B cell (primary cell): ENCODE results near the gene OR11H7. TPM values are rescaled to one million over a fixed set of nuclear protein-coding genes. Genes with fewer than 3 reads are reported as not detected.
"Not testable (repeated sequence)": the region's sequence is repeated elsewhere in the genome, so short reads cannot be mapped to it uniquely, and the experiment has no call there.

Experiments used
- ATAC-seq: fragments of 200-7000 bp; cut with Tn5 transposase; one replicate; pipeline ENCODE4 v1.10.0; 2021; ENCODE audit warnings: low read depth, mild to moderate bottlenecking, moderate number of reproducible peaks, moderate library complexity
- CTCF ChIA-PET: fragments of 350-600 bp; sonication (Branson Sonifier 250); formaldehyde crosslinking; loops from one replicate; lab custom pipeline; 2021; ENCODE audit warnings: antibody characterized with exemption, inconsistent platforms; lab: Charles Lee
- POLR2A ChIA-PET: fragments of 350-600 bp; sonication (Branson Sonifier 250); formaldehyde crosslinking; loops from one replicate; lab custom pipeline; 2021; ENCODE audit warnings: antibody characterized with exemption; lab: Charles Lee
- DNase-seq: peaks from one replicate; pipeline ENCODE4 v3.0.0; 2013
- H2AFZ ChIP-seq: 2 replicates; pipeline ENCODE4 v1.6.1; 2012; ENCODE audit warnings: mild to moderate bottlenecking, low read depth, low read length; ENCODE audit not compliant: insufficient read depth, poor library complexity, severe bottlenecking
- H3K27ac ChIP-seq, 2 donors: 1 replicate in 1 of 2; 2 replicates in 1 of 2; pipeline ENCODE4 v1.5.1; 2012 to 2013; ENCODE audit warnings: low read length in 2 of 2, mild to moderate bottlenecking in 2 of 2, moderate library complexity in 1 of 2
- H3K27me3 ChIP-seq, 4 experiments: fragments of 200-600 bp in 1 of 4; sonication (generic) in 1 of 4; replicated peaks in 1 of 4; 1 replicate in 2 of 4; 2 replicates in 2 of 4; pipeline versions ENCODE4 v1.6.1 to v1.7.0; 2013 to 2016; ENCODE audit warnings: low read length in 3 of 4, mild to moderate bottlenecking in 2 of 4, mixed read lengths in 1 of 4, moderate library complexity in 1 of 4; ENCODE audit not compliant: insufficient read depth in 4 of 4, control insufficient read depth in 3 of 4; ENCODE audit errors: control extremely low read depth in 1 of 4
- H3K36me3 ChIP-seq, 2 experiments: replicated peaks in 1 of 2; 1 replicate in 1 of 2; 2 replicates in 1 of 2; pipeline versions ENCODE4 v1.6.1 to v1.7.1; 2013; ENCODE audit warnings: low read length in 1 of 2; ENCODE audit not compliant: insufficient read depth in 2 of 2, control insufficient read depth in 1 of 2; ENCODE audit errors: control extremely low read depth in 1 of 2, extremely low read depth in 1 of 2
- H3K4me1 ChIP-seq, 2 donors: fragments of 200-600 bp in 1 of 2; sonication (generic) in 1 of 2; 1 replicate in 1 of 2; 2 replicates in 1 of 2; pipeline versions ENCODE4 v1.5.1 to v1.6.1; 2013 to 2017; ENCODE audit warnings: low read length in 2 of 2; ENCODE audit not compliant: control insufficient read depth in 2 of 2, insufficient read depth in 2 of 2
- H3K4me2 ChIP-seq: replicated peaks from 2 replicates; pipeline ENCODE3; 2012; ENCODE audit warnings: mild to moderate bottlenecking, low read depth, low read length; ENCODE audit not compliant: poor library complexity, severe bottlenecking
- H3K4me3 ChIP-seq, 5 experiments: fragments of 200-600 bp in 1 of 5; sonication (generic) in 1 of 5; 1 replicate in 3 of 5; 2 replicates in 2 of 5; pipeline versions ENCODE4 v1.5.1 to v1.7.0; 2011 to 2016; ENCODE audit warnings: low read length in 4 of 5, mild to moderate bottlenecking in 4 of 5, low read depth in 2 of 5, control low read depth in 1 of 5, moderate library complexity in 1 of 5; ENCODE audit not compliant: insufficient read depth in 1 of 5; ENCODE audit errors: control extremely low read depth in 1 of 5, extremely low read depth in 1 of 5
- H3K79me2 ChIP-seq: fragments of 200-600 bp; sonication (generic); one replicate; pipeline ENCODE4 v1.6.0; 2016; ENCODE audit warnings: low read length; ENCODE audit not compliant: control insufficient read depth, insufficient read depth
- H3K9ac ChIP-seq: fragments of 200-600 bp; sonication (generic); 2 replicates; pipeline ENCODE4 v1.6.1; 2017; ENCODE audit warnings: mild to moderate bottlenecking, low read length, moderate library complexity
- H3K9me3 ChIP-seq, 3 donors: one replicate each; pipeline versions ENCODE4 v1.6.1 to v1.7.1; 2013; ENCODE audit warnings: low read length in 2 of 3; ENCODE audit not compliant: control insufficient read depth in 2 of 3, insufficient read depth in 1 of 3; ENCODE audit errors: control extremely low read depth in 1 of 3
- H4K20me1 ChIP-seq: 2 replicates; pipeline ENCODE4 v1.6.0; 2012; ENCODE audit warnings: mild to moderate bottlenecking, low read length; ENCODE audit not compliant: insufficient read depth, control insufficient read depth, poor library complexity, severe bottlenecking
- H3K27ac Mint-ChIP-seq: one replicate; pipeline ENCODE4 v1.8.0; 2021; ENCODE audit warnings: mixed read lengths
- H3K27me3 Mint-ChIP-seq: one replicate; pipeline ENCODE4 v1.8.0; 2021; ENCODE audit warnings: mixed read lengths
- H3K4me1 Mint-ChIP-seq: one replicate; pipeline ENCODE4 v1.8.0; 2021; ENCODE audit warnings: mixed read lengths
- H3K4me3 Mint-ChIP-seq: one replicate; pipeline ENCODE4 v1.8.0; 2021; ENCODE audit warnings: mixed read lengths
- H3K9me3 Mint-ChIP-seq: one replicate; pipeline ENCODE4 v1.8.0; 2022; ENCODE audit warnings: mixed read lengths; ENCODE audit not compliant: insufficient read depth
- EZH2 ChIP-seq: IDR thresholded peaks from 2 replicates; pipeline ENCODE4 v1.6.1; 2012; ENCODE audit warnings: borderline replicate concordance, low read depth, mild to moderate bottlenecking, moderate library complexity, low read length; ENCODE audit not compliant: insufficient read depth, poor library complexity, severe bottlenecking
- WGBS: methylation state at CpG from one replicate; pipeline ENCODE4 v1.1.5; 2013; ENCODE audit warnings: missing lambda C conversion rate; ENCODE audit not compliant: insufficient coverage; 5-methylcytosine and 5-hydroxymethylcytosine counted together
- intact Hi-C: fragments of 100-400 bp; cut with micrococcal nuclease; formaldehyde crosslinking; loops from one replicate; pipeline ENCODE4 v1.10.0; 2022
- polyA plus RNA-seq: library from polyadenylated mRNA; depleted of rRNA; stranded (reverse); fragments of >200 nt; gene quantifications from 2 replicates; pipeline ENCODE4 v1.2.3, GENCODE V29; 2012
- total RNA-seq, 2 donors: library from RNA; stranded (reverse); fragments of 120-200 nt in 1 of 2; gene quantifications; 1 replicate in 1 of 2; 2 replicates in 1 of 2; pipeline versions ENCODE4 v1.2.3 to v1.2.4, GENCODE V29; 2013 to 2022
- TF ChIP-seq, protein P1 (sequence below): fragments of 200-600 bp; IDR thresholded peaks from one replicate; pipeline ENCODE4 v1.8.0; 2022; ENCODE audit warnings: antibody characterized with exemption, mild to moderate bottlenecking

OR11H7 gene
- total and polyA plus RNA-seq, 2 donors (not counting 1 experiment from before 2014, with no cell fraction given) = not detected

- Histone ChIP-seq H3K9ac (no peak overlapping the region), H3K9me3 (peaks cover 1 to 6% (median 3%) of the 10 kb centered on the region in 3 donors), H2AFZ (no peak overlapping the region), H3K4me3 (no peak overlapping the region), H3K4me2 (no peak overlapping the region), H3K4me1 (no peaks in the 10 kb centered on the region), H3K27me3 (no peaks in the 10 kb centered on the region), H3K27ac (no peak overlapping the region), H3K79me2 (no peaks in the 10 kb centered on the region), H3K36me3 (no peaks in the 10 kb centered on the region), H4K20me1 (no peaks in the 10 kb centered on the region)
- WGBS = 100% methylated on average over 1 of the region's 3 CpGs
- no peak overlapping the region for H3K27ac Mint-ChIP-seq
- CTCF ChIA-PET = no interaction called here
- DNase-seq (no peak), ATAC-seq (no peak)
- POLR2A ChIA-PET = no interaction called here
- H3K4me1 Mint-ChIP-seq = no peaks in the 10 kb centered on the region
- no peak overlapping the region for H3K4me3 Mint-ChIP-seq
- peaks cover 5% of the 10 kb centered on the region for H3K9me3 Mint-ChIP-seq
- TF ChIP-seq, protein P1, sequence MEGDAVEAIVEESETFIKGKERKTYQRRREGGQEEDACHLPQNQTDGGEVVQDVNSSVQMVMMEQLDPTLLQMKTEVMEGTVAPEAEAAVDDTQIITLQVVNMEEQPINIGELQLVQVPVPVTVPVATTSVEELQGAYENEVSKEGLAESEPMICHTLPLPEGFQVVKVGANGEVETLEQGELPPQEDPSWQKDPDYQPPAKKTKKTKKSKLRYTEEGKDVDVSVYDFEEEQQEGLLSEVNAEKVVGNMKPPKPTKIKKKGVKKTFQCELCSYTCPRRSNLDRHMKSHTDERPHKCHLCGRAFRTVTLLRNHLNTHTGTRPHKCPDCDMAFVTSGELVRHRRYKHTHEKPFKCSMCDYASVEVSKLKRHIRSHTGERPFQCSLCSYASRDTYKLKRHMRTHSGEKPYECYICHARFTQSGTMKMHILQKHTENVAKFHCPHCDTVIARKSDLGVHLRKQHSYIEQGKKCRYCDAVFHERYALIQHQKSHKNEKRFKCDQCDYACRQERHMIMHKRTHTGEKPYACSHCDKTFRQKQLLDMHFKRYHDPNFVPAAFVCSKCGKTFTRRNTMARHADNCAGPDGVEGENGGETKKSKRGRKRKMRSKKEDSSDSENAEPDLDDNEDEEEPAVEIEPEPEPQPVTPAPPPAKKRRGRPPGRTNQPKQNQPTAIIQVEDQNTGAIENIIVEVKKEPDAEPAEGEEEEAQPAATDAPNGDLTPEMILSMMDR = no peak
- no peak for TF ChIP-seq EZH2
- H3K27me3 Mint-ChIP-seq = peaks cover 5% of the 10 kb centered on the region
- intact Hi-C loops = no loop called here
These were observed 19.0 kb downstream of the OR11H7 start for GRCh38 chr14:20247646-20248246.

GRCh38 chr14:20262642-20263128 lies 33.9 kb downstream of the OR11H7 start:
- Mint-ChIP-seq H3K27me3 (no peaks in the 10 kb centered on the region), H3K4me3 (no peak overlapping the region), H3K9me3 (no peaks in the 10 kb centered on the region), H3K4me1 (peaks cover 8% of the 10 kb centered on the region), H3K27ac (no peak overlapping the region)
- DNase-seq = no peak
- intact Hi-C loops = no loop called here
- WGBS = no CpG with 5 or more reads among the region's 3 CpGs
- no peaks in the 10 kb centered on the region for H4K20me1 ChIP-seq
- no peak overlapping the region for H3K27ac ChIP-seq
- no peak overlapping the region for H3K4me2 ChIP-seq
- no peak overlapping the region for H3K4me3 ChIP-seq
- no peaks in the 10 kb centered on the region for H3K36me3 ChIP-seq
- H3K9ac ChIP-seq = no peak overlapping the region
- H3K79me2 ChIP-seq = no peaks in the 10 kb centered on the region
- CTCF ChIA-PET = no interaction called here
- no peaks in the 10 kb centered on the region for H3K27me3 ChIP-seq
- H3K4me1 ChIP-seq = peaks cover 0 to 3% of the 10 kb centered on the region in 2 donors
- H2AFZ ChIP-seq = no peak overlapping the region
- POLR2A ChIA-PET = no interaction called here
- ATAC-seq = no peak
- no peaks in the 10 kb centered on the region for H3K9me3 ChIP-seq
- TF ChIP-seq, protein P1 = no peak
- no peak for TF ChIP-seq EZH2

DNA sequence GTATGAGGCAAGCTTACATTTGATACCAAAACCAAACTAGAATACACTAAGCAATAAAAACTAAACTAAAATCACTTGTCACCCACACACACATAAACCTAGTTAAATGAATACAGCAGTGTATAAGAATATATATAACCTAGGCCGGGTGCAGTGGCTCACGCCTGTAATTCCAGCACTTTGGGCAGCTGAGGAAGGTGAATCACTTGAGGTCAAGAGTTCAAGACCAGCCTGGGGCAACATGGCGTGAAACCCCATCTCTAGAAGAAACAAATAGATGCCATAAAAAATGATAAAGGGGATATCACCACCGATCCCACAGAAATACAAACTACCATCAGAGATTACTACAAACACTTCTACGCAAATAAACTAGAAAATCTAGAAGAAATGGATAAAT lies 35.6 kb downstream of the OR11H7 start:
- H3K27ac ChIP-seq, intact Hi-C loops, H3K4me1 ChIP-seq, POLR2A ChIA-PET, CTCF ChIA-PET, H2AFZ ChIP-seq, H3K4me1 Mint-ChIP-seq, H4K20me1 ChIP-seq, H3K36me3 ChIP-seq, ATAC-seq, H3K9me3 Mint-ChIP-seq, H3K27me3 ChIP-seq, DNase-seq, H3K4me3 ChIP-seq, H3K4me2 ChIP-seq, H3K4me3 Mint-ChIP-seq, H3K9ac ChIP-seq, H3K79me2 ChIP-seq, H3K27me3 Mint-ChIP-seq, H3K27ac Mint-ChIP-seq, H3K9me3 ChIP-seq: not testable (repeated sequence)
- WGBS = no CpG with 5 or more reads among the region's 5 CpGs
